Bronchial epithelial cell (primary cell): ENCODE results near the gene STAG1. TPM values are rescaled to one million over a fixed set of nuclear protein-coding genes. Genes with fewer than 3 reads are reported as not detected.

Source experiments
- DNase-seq: peaks from one replicate; pipeline ENCODE4 v3.0.0-alpha.2; 2010; ENCODE audit warnings: low read depth
- FAIRE-seq: peaks from 2 replicates; lab custom pipeline; 2011; peaks lifted over from hg19 to GRCh38; lab: Jason Lieb, UNC
- H3K27me3 ChIP-seq: 2 replicates; pipeline ENCODE4 v1.5.1; 2011; ENCODE audit warnings: low read length; ENCODE audit not compliant: control insufficient read depth, insufficient read depth
- H3K36me3 ChIP-seq: 2 replicates; pipeline ENCODE4 v1.5.1; 2011; ENCODE audit warnings: low read length; ENCODE audit not compliant: control insufficient read depth, insufficient read depth
- H3K4me3 ChIP-seq: 2 replicates; pipeline ENCODE4 v1.5.1; 2011; ENCODE audit warnings: mild to moderate bottlenecking, low read depth, low read length, control low read depth
- total RNA-seq: library from RNA; depleted of rRNA; stranded (reverse); fragments of >200 nt; gene quantifications from 2 replicates; pipeline ENCODE4 v1.2.1, GENCODE V29; 2014
- TF ChIP-seq, protein P1 (sequence below): IDR thresholded peaks from 2 replicates; pipeline ENCODE4 v1.5.1; 2011; ENCODE audit warnings: mild to moderate bottlenecking, moderate library complexity, low read length, control low read depth, inconsistent platforms; ENCODE audit not compliant: insufficient read depth, severe bottlenecking

The STAG1 gene
- total RNA-seq, 1 donor from 2014 or later = 26.3 TPM

DNA sequence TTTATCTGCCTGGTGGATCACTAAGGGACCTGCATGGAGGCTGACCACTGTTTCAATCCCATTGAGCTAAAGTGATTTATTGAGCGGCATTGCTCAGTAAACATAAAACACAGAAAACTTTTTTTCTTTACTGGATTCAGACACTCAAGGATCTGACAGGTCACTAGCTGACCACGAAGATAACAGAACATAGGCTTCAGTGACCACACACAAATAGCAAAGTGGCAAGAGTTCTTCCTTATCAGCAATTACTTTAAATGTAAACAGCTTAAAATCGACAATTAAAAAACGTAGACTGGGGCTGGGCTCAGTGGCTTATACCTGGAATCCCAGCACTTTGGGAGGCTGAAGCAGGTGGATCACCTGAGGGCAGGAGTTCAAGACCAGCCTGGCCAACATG is 48.7 kb downstream of the STAG1 start:
- no peak for FAIRE-seq
- H3K27me3 ChIP-seq = no peaks in the 10 kb centered on the region
- H3K4me3 ChIP-seq = no peak overlapping the region
- no peaks in the 10 kb centered on the region for H3K36me3 ChIP-seq
- no peak for DNase-seq
- TF ChIP-seq, protein P1, sequence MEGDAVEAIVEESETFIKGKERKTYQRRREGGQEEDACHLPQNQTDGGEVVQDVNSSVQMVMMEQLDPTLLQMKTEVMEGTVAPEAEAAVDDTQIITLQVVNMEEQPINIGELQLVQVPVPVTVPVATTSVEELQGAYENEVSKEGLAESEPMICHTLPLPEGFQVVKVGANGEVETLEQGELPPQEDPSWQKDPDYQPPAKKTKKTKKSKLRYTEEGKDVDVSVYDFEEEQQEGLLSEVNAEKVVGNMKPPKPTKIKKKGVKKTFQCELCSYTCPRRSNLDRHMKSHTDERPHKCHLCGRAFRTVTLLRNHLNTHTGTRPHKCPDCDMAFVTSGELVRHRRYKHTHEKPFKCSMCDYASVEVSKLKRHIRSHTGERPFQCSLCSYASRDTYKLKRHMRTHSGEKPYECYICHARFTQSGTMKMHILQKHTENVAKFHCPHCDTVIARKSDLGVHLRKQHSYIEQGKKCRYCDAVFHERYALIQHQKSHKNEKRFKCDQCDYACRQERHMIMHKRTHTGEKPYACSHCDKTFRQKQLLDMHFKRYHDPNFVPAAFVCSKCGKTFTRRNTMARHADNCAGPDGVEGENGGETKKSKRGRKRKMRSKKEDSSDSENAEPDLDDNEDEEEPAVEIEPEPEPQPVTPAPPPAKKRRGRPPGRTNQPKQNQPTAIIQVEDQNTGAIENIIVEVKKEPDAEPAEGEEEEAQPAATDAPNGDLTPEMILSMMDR = no peak

- H3K36me3 ChIP-seq = no peaks in the 10 kb centered on the region
Measured at GRCh38 chr3:136699271-136699828, 52.8 kb downstream of the STAG1 start.

GRCh38 chr3:136698361-136698760 is 53.8 kb downstream of the STAG1 start:
- DNase-seq (no peak), FAIRE-seq (no peak)
- Histone ChIP-seq H3K36me3 (no peaks in the 10 kb centered on the region), H3K4me3 (no peak overlapping the region), H3K27me3 (no peaks in the 10 kb centered on the region)
- TF ChIP-seq, protein P1 = no peak

More at GRCh38 chr3:136699271-136699828, 52.8 kb downstream of the STAG1 start:
- Histone ChIP-seq H3K4me3 (no peak overlapping the region), H3K27me3 (no peaks in the 10 kb centered on the region)
- TF ChIP-seq, protein P1 = no peak
- FAIRE-seq (no peak), DNase-seq (no peak)

- H3K4me3 ChIP-seq = no peak overlapping the region
- no peaks in the 10 kb centered on the region for H3K27me3 ChIP-seq
- FAIRE-seq (no peak), DNase-seq (no peak)
- no peaks in the 10 kb centered on the region for H3K36me3 ChIP-seq
- TF ChIP-seq, protein P1 = no peak
Measured at GRCh38 chr3:136696797-136697196, 55.4 kb downstream of the STAG1 start.

- TF ChIP-seq, protein P1 = no peak
- H3K4me3 ChIP-seq = no peak overlapping the region
- FAIRE-seq = no peak
- no peak for DNase-seq
- H3K27me3 ChIP-seq = no peaks in the 10 kb centered on the region
- H3K36me3 ChIP-seq = no peaks in the 10 kb centered on the region
Measured at GRCh38 chr3:136694321-136694720, 57.9 kb downstream of the STAG1 start.

DNA sequence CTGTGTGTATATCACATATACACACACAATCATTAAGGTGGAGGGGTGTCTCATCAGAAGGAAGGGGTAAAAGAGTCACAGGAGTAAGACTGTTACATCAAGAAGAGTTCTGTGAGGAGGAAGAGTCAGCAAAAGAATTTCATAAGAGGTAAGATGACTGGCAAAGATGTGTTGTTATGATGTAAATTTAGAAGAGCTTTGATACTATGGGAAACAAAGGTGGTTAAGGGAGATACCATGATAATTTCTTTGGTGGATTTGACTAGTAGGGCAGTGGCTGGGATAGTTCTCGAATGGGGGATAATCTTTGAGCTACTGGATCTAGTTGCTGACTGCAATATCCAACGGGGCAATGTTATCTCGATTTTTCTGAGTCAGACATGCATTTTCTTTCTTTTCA is 61.6 kb downstream of the STAG1 start:
- FAIRE-seq (no peak), DNase-seq (no peak)
- no peaks in the 10 kb centered on the region for H3K36me3 ChIP-seq
- no peak overlapping the region for H3K4me3 ChIP-seq
- H3K27me3 ChIP-seq = no peaks in the 10 kb centered on the region
- TF ChIP-seq, protein P1 = no peak
